PFSK-1 (cell line): ENCODE data around the gene NBEAL2.

ENCODE experiments used
- POLR2AphosphoS5 ChIP-seq: IDR thresholded peaks from 2 replicates; pipeline ENCODE4 v1.6.1; 2012; ENCODE audit warnings: low read depth, mild to moderate bottlenecking, control low read depth, low read length, moderate library complexity
- REST ChIP-seq, 2 experiments: IDR thresholded peaks; 2 replicates each; pipeline versions ENCODE4 v1.6.1 to v1.8.0; 2011 to 2012; ENCODE audit warnings: low read depth in 2 of 2, low read length in 2 of 2, control low read depth in 1 of 2, inconsistent platforms in 1 of 2, mild to moderate bottlenecking in 1 of 2, moderate library complexity in 1 of 2; ENCODE audit not compliant: insufficient read depth in 1 of 2
- SIN3A ChIP-seq: IDR thresholded peaks from 2 replicates; pipeline ENCODE4 v1.6.1; 2012; ENCODE audit warnings: mild to moderate bottlenecking, low read length, moderate library complexity, borderline replicate concordance; ENCODE audit not compliant: insufficient read depth
- TAF1 ChIP-seq: IDR thresholded peaks from 2 replicates; pipeline ENCODE4 v1.6.1; 2012; ENCODE audit warnings: low read length, control low read depth, borderline replicate concordance; ENCODE audit not compliant: insufficient read depth

GRCh38 chr3:47009225-47010110, 30.0 kb downstream of the NBEAL2 start:
- TF ChIP-seq REST (IDR thresholded peaks at IDR 0.05; ENCODE audit: insufficient read depth in 1 of 2, low read depth in 2 of 2, low read length in 2 of 2) (no peak), POLR2AphosphoS5 (no peak), TAF1 (no peak), SIN3A (no peak)
